OCI-LY3 (cell line): ENCODE results near the gene CHST11.

Source experiments
- CTCF ChIP-seq: fragments of 200-600, 300-600 bp; sonication (generic); IDR thresholded peaks from 2 replicates; pipeline ENCODE4 v1.5.1; 2014; ENCODE audit warnings: antibody characterized with exemption, low read length, low read depth
- EZH2phosphoT487 ChIP-seq: fragments of 200-600 bp; shearing (Covaris generic); IDR thresholded peaks from 2 replicates; pipeline ENCODE4 v1.6.1; 2018; ENCODE audit warnings: antibody characterized with exemption, mixed run types, low read depth

- TF ChIP-seq CTCF (no peak), EZH2phosphoT487 (no peak)
Measured at GRCh38 chr12:104604070-104604994, 147.6 kb downstream of the CHST11 start.
